HepG2 (cell line): ENCODE measurements around the gene ZBTB17. TPM values are rescaled to one million over a fixed set of nuclear protein-coding genes. Genes with fewer than 3 reads are reported as not detected.

Source experiments
- AGO1 ChIP-seq: fragments of 200-400 bp; formaldehyde crosslinking; IDR thresholded peaks from 2 replicates; pipeline ENCODE4 v1.6.1; 2017; ENCODE audit warnings: mild to moderate bottlenecking, low read depth, low read length, moderate library complexity; ENCODE audit not compliant: poor library complexity, severe bottlenecking
- ARID4A ChIP-seq: sonication (generic); formaldehyde crosslinking; IDR thresholded peaks from 2 replicates; pipeline ENCODE4 v1.5.0; 2020; ENCODE audit warnings: mild to moderate bottlenecking, missing genetic modification reagents, borderline replicate concordance
- CHCHD3 ChIP-seq: sonication (generic); formaldehyde crosslinking; IDR thresholded peaks from 2 replicates; pipeline ENCODE4 v1.8.0; 2022; ENCODE audit warnings: mild to moderate bottlenecking, missing genetic modification reagents, moderate library complexity
- DNMT1 ChIP-seq: sonication (generic); formaldehyde crosslinking; IDR thresholded peaks from 2 replicates; pipeline ENCODE4 v1.5.1; 2020; ENCODE audit warnings: mild to moderate bottlenecking, missing genetic modification reagents
- HNF4G ChIP-seq, 2 experiments: sonication (generic) in 1 of 2; formaldehyde crosslinking in 1 of 2; IDR thresholded peaks; 2 replicates each; pipeline versions ENCODE4 v1.4.0 to v1.6.1; 2011 to 2020; ENCODE audit warnings: borderline replicate concordance in 2 of 2, low read depth in 2 of 2, mild to moderate bottlenecking in 2 of 2, low read length in 1 of 2, missing genetic modification reagents in 1 of 2, moderate library complexity in 1 of 2
- IRX3 ChIP-seq: sonication (generic); formaldehyde crosslinking; IDR thresholded peaks from 2 replicates; pipeline ENCODE4 v1.8.1; 2023; ENCODE audit warnings: mild to moderate bottlenecking, low read depth, missing genetic modification reagents, borderline replicate concordance
- MED1 ChIP-seq: sonication (generic); formaldehyde crosslinking; IDR thresholded peaks from 2 replicates; pipeline ENCODE4 v1.4.0; 2020; ENCODE audit warnings: missing genetic modification reagents
- NRL ChIP-seq: sonication (generic); formaldehyde crosslinking; IDR thresholded peaks from 2 replicates; pipeline ENCODE4 v1.5.0; 2020; ENCODE audit warnings: missing genetic modification reagents, mild to moderate bottlenecking, moderate library complexity, borderline replicate concordance
- STAG1 ChIP-seq: sonication (generic); formaldehyde crosslinking; IDR thresholded peaks from 2 replicates; pipeline ENCODE4 v1.4.0; 2020; ENCODE audit warnings: missing genetic modification reagents
- WIZ ChIP-seq: sonication (generic); formaldehyde crosslinking; IDR thresholded peaks from 2 replicates; pipeline ENCODE4 v1.5.1; 2020; ENCODE audit warnings: mild to moderate bottlenecking, missing genetic modification reagents
- ZNF672 ChIP-seq: sonication (generic); formaldehyde crosslinking; IDR thresholded peaks from 2 replicates; pipeline ENCODE4 v1.8.1; 2022; ENCODE audit warnings: missing genetic modification reagents
- ZNF777 ChIP-seq: sonication (generic); formaldehyde crosslinking; IDR thresholded peaks from 2 replicates; pipeline ENCODE4 v1.4.0; 2020; ENCODE audit warnings: missing genetic modification reagents
- polyA plus RNA-seq, 8 experiments: library from polyadenylated mRNA; depleted of rRNA in 3 of 8; stranded (reverse) in 7 of 8; unstranded in 1 of 8; fragments of >200 nt; fragmentation: Illumina TruSeq in 4 of 8; extraction: Trizol in 4 of 8; gene quantifications; 2 replicates each; pipeline versions ENCODE4 v1.2.1 to v1.2.3, GENCODE V29; 2011 to 2016; ENCODE audit warnings: low read depth in 4 of 8, missing spikeins in 1 of 8, mixed read lengths in 1 of 8; ENCODE audit not compliant: insufficient read depth in 1 of 8
- total RNA-seq, 5 experiments: library from RNA; depleted of rRNA; stranded (reverse); fragments of >200 nt; fragmentation: Illumina TruSeq; extraction: Trizol; gene quantifications; 2 replicates each; pipeline ENCODE4 v1.2.3, GENCODE V29; 2016; ENCODE audit warnings: low read depth in 1 of 5
- TF ChIP-seq, protein P1 (sequence below): sonication (generic); formaldehyde crosslinking; conservative IDR thresholded peaks from 2 replicates; pipeline ENCODE4 v1.4.0; 2020; ENCODE audit warnings: mild to moderate bottlenecking, missing genetic modification reagents, moderate library complexity
- TF ChIP-seq, protein P2 (sequence below): sonication (generic); formaldehyde crosslinking; IDR thresholded peaks from 2 replicates; pipeline ENCODE4 v1.4.0; 2020; ENCODE audit warnings: missing genetic modification reagents, borderline replicate concordance
- TF ChIP-seq, protein P3 (sequence below): sonication (generic); IDR thresholded peaks from 2 replicates; pipeline ENCODE4 v1.6.1; 2016; ENCODE audit warnings: low read depth, borderline replicate concordance

Gene ZBTB17
- total and polyA plus RNA-seq, 2 of the 13 experiments (the other 11 are each of a cell fraction or from before 2014, with no cell fraction given), result 16.7 to 17.0 TPM

GRCh38 chr1:15975358-15975804 lies 520 bp downstream of the ZBTB17 start (continued):
- TF ChIP-seq HNF4G (IDR thresholded peaks at IDR 0.05; ENCODE audit: borderline replicate concordance, low read depth, low read length) (no peak), HNF4G (CRISPR knock-in tag; IDR thresholded peaks at IDR 0.05; ENCODE audit: borderline replicate concordance, low read depth) (peak; percentile 49; the same call in 1 of the 2 replicates), DNMT1 (0 out of 2 replicates have a peak, but pooled peaks have one; percentile 47), WIZ (0 out of 2 replicates have a peak, but pooled peaks have one; percentile 12), AGO1 (peak; percentile 48), MED1 (CRISPR knock-in tag) (no peak), NRL (peak; percentile 20; the same call in 1 of the 2 replicates), ZNF672 (CRISPR knock-in tag) (0 out of 2 replicates have a peak, but pooled peaks have one; percentile 31), ARID4A (CRISPR knock-in tag) (peak; percentile 92), STAG1 (CRISPR knock-in tag) (peak; percentile 40), IRX3 (peak; percentile 22; the same call in 1 of the 2 replicates), ZNF777 (CRISPR knock-in tag) (peak; percentile 74), CHCHD3 (CRISPR knock-in tag) (no peak)
- TF ChIP-seq, protein P1, sequence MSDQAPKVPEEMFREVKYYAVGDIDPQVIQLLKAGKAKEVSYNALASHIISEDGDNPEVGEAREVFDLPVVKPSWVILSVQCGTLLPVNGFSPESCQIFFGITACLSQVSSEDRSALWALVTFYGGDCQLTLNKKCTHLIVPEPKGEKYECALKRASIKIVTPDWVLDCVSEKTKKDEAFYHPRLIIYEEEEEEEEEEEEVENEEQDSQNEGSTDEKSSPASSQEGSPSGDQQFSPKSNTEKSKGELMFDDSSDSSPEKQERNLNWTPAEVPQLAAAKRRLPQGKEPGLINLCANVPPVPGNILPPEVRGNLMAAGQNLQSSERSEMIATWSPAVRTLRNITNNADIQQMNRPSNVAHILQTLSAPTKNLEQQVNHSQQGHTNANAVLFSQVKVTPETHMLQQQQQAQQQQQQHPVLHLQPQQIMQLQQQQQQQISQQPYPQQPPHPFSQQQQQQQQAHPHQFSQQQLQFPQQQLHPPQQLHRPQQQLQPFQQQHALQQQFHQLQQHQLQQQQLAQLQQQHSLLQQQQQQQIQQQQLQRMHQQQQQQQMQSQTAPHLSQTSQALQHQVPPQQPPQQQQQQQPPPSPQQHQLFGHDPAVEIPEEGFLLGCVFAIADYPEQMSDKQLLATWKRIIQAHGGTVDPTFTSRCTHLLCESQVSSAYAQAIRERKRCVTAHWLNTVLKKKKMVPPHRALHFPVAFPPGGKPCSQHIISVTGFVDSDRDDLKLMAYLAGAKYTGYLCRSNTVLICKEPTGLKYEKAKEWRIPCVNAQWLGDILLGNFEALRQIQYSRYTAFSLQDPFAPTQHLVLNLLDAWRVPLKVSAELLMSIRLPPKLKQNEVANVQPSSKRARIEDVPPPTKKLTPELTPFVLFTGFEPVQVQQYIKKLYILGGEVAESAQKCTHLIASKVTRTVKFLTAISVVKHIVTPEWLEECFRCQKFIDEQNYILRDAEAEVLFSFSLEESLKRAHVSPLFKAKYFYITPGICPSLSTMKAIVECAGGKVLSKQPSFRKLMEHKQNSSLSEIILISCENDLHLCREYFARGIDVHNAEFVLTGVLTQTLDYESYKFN (CRISPR knock-in tag), result peak; percentile 21; the same call in 1 of the 2 replicates
- TF ChIP-seq, protein P2, sequence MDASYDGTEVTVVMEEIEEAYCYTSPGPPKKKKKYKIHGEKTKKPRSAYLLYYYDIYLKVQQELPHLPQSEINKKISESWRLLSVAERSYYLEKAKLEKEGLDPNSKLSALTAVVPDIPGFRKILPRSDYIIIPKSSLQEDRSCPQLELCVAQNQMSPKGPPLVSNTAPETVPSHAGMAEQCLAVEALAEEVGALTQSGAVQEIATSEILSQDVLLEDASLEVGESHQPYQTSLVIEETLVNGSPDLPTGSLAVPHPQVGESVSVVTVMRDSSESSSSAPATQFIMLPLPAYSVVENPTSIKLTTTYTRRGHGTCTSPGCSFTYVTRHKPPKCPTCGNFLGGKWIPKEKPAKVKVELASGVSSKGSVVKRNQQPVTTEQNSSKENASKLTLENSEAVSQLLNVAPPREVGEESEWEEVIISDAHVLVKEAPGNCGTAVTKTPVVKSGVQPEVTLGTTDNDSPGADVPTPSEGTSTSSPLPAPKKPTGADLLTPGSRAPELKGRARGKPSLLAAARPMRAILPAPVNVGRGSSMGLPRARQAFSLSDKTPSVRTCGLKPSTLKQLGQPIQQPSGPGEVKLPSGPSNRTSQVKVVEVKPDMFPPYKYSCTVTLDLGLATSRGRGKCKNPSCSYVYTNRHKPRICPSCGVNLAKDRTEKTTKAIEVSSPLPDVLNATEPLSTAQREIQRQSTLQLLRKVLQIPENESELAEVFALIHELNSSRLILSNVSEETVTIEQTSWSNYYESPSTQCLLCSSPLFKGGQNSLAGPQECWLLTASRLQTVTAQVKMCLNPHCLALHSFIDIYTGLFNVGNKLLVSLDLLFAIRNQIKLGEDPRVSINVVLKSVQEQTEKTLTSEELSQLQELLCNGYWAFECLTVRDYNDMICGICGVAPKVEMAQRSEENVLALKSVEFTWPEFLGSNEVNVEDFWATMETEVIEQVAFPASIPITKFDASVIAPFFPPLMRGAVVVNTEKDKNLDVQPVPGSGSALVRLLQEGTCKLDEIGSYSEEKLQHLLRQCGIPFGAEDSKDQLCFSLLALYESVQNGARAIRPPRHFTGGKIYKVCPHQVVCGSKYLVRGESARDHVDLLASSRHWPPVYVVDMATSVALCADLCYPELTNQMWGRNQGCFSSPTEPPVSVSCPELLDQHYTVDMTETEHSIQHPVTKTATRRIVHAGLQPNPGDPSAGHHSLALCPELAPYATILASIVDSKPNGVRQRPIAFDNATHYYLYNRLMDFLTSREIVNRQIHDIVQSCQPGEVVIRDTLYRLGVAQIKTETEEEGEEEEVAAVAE, result 0 out of 2 replicates have a peak, but pooled peaks have one; percentile 9
- TF ChIP-seq, protein P3, sequence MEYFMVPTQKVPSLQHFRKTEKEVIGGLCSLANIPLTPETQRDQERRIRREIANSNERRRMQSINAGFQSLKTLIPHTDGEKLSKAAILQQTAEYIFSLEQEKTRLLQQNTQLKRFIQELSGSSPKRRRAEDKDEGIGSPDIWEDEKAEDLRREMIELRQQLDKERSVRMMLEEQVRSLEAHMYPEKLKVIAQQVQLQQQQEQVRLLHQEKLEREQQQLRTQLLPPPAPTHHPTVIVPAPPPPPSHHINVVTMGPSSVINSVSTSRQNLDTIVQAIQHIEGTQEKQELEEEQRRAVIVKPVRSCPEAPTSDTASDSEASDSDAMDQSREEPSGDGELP, result peak; percentile 79; the same call in 1 of the 2 replicates
